NT2/D1 (cell line): ENCODE results near the gene ARHGEF11.

Source experiments
- YY1 ChIP-seq: IDR thresholded peaks from 2 replicates; pipeline ENCODE4 v1.6.1; 2011; ENCODE audit not compliant: insufficient read length, insufficient read depth
- ZNF274 ChIP-seq: IDR thresholded peaks from 2 replicates; pipeline ENCODE4 v1.6.1; 2011; ENCODE audit warnings: mild to moderate bottlenecking, low read depth, low read length

- TF ChIP-seq YY1 (no peak), ZNF274 (no peak)
Observed at GRCh38 chr1:157035121-157035520, 10.4 kb downstream of the ARHGEF11 start.
